Smooth muscle cell of the brain vasculature (primary cell): ENCODE data around the gene KCP.
A peak's percentile ranks its signal among the peaks of the same experiment; 100 is the strongest.
"Not testable (repeated sequence)": the region's sequence is repeated elsewhere in the genome, so short reads cannot be mapped to it uniquely, and the experiment has no call there.

Experiments used
- DNase-seq: peaks from one replicate; pipeline ENCODE4 v3.0.0-alpha.2; 2012; ENCODE audit warnings: low read depth, low spot score

Gene KCP

GRCh38 chr7:128921866-128922440 is 11.4 kb upstream of the KCP start:
- no peak for DNase-seq

GRCh38 chr7:128920913-128921582 is 10.5 kb upstream of the KCP start:
- DNase-seq = no peak

GRCh38 chr7:128919881-128920799 is 9.6 kb upstream of the KCP start:
- no peak for DNase-seq

- no peak for DNase-seq
These were observed 8.7 kb upstream of the KCP start for GRCh38 chr7:128919241-128919640.

GRCh38 chr7:128918016-128918665 is 7.6 kb upstream of the KCP start:
- DNase-seq = no peak

GRCh38 chr7:128917122-128917521 is 6.6 kb upstream of the KCP start:
- DNase-seq = no peak

GRCh38 chr7:128916643-128916915 is 6.1 kb upstream of the KCP start:
- DNase-seq = no peak

- DNase-seq = no peak
These were observed 5.5 kb upstream of the KCP start for GRCh38 chr7:128915841-128916642.

- DNase-seq = no peak
These were observed 4.8 kb upstream of the KCP start for GRCh38 chr7:128915271-128915819.

GRCh38 chr7:128914566-128915151 is 4.2 kb upstream of the KCP start:
- no peak for DNase-seq

- DNase-seq = no peak
These were observed 3.5 kb upstream of the KCP start for GRCh38 chr7:128913870-128914565.

GRCh38 chr7:128912709-128913495 is 2.4 kb upstream of the KCP start:
- not testable (repeated sequence) for DNase-seq

- DNase-seq = no peak
These were observed 1.8 kb upstream of the KCP start for GRCh38 chr7:128912281-128912680.

GRCh38 chr7:128911423-128912031 is 1.0 kb upstream of the KCP start:
- no peak for DNase-seq

- DNase-seq = peak; percentile 9
These were observed 612 bp downstream of the KCP start for GRCh38 chr7:128909625-128910568.

- DNase-seq = no peak
These were observed 1.5 kb downstream of the KCP start for GRCh38 chr7:128908750-128909624.
